OCI-LY1 (cell line): Measurements from ENCODE around the gene MPP4.

ENCODE experiments used
- CTCF ChIP-seq: fragments of 200-600 bp; sonication (generic), shearing (Covaris generic); IDR thresholded peaks from 2 replicates; pipeline ENCODE4 v1.5.1; 2017; ENCODE audit warnings: mild to moderate bottlenecking, antibody characterized with exemption, low read length, moderate library complexity, mixed read lengths
- EZH2 ChIP-seq: fragments of 200-600 bp; sonication (generic), shearing (Covaris generic); IDR thresholded peaks from 2 replicates; pipeline ENCODE4 v1.8.0; 2017; ENCODE audit warnings: borderline replicate concordance, mixed run types, mild to moderate bottlenecking, antibody characterized with exemption, low read length, moderate library complexity, mixed read lengths

GRCh38 chr2:201661366-201661765 lies 37.1 kb downstream of the MPP4 start:
- TF ChIP-seq CTCF (no peak), EZH2 (no peak)
